ENCODE results near the gene BRPF1. TPM values are rescaled to one million over a fixed set of nuclear protein-coding genes. Genes with fewer than 3 reads are reported as not detected.

Gene BRPF1
- total and polyA plus RNA-seq, 2 donors (not counting 1 experiment from before 2014, with no cell fraction given), result 4.1 to 12.2 TPM

DNA sequence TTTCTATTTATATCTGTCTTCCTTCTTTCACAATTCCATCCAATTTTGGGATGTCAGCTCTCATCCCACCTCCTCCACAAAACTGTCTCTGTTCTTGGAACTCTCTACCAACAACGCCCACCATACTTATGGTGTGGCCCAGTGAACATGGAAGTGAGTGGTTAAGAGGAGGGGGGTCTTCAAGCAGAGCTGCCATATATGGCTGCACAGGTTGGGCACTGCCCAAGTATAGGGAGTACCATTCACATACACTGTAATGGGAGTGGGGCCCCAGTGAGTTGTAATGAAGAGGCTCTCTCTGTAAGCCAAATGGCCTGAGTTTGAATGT lies 46.1 kb downstream of the BRPF1 start:
- Histone ChIP-seq H3K27ac (ENCODE audit: insufficient read depth, low read length) (no peak overlapping the region), H3K36me3 (ENCODE audit: control insufficient read depth, insufficient read depth, low read length) (peaks cover 8% of the 10 kb centered on the region)
- TF ChIP-seq EZH2 (IDR thresholded peaks at IDR 0.05; ENCODE audit: low read length, missing control alignments), result no peak
- TF ChIP-seq, protein P1, sequence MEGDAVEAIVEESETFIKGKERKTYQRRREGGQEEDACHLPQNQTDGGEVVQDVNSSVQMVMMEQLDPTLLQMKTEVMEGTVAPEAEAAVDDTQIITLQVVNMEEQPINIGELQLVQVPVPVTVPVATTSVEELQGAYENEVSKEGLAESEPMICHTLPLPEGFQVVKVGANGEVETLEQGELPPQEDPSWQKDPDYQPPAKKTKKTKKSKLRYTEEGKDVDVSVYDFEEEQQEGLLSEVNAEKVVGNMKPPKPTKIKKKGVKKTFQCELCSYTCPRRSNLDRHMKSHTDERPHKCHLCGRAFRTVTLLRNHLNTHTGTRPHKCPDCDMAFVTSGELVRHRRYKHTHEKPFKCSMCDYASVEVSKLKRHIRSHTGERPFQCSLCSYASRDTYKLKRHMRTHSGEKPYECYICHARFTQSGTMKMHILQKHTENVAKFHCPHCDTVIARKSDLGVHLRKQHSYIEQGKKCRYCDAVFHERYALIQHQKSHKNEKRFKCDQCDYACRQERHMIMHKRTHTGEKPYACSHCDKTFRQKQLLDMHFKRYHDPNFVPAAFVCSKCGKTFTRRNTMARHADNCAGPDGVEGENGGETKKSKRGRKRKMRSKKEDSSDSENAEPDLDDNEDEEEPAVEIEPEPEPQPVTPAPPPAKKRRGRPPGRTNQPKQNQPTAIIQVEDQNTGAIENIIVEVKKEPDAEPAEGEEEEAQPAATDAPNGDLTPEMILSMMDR (conservative IDR thresholded peaks at IDR 0.05 in 1 of 2, IDR thresholded peaks at IDR 0.05 in 1 of 2; ENCODE audit: low read depth in 1 of 2, low read length in 2 of 2), result no peak

DNA sequence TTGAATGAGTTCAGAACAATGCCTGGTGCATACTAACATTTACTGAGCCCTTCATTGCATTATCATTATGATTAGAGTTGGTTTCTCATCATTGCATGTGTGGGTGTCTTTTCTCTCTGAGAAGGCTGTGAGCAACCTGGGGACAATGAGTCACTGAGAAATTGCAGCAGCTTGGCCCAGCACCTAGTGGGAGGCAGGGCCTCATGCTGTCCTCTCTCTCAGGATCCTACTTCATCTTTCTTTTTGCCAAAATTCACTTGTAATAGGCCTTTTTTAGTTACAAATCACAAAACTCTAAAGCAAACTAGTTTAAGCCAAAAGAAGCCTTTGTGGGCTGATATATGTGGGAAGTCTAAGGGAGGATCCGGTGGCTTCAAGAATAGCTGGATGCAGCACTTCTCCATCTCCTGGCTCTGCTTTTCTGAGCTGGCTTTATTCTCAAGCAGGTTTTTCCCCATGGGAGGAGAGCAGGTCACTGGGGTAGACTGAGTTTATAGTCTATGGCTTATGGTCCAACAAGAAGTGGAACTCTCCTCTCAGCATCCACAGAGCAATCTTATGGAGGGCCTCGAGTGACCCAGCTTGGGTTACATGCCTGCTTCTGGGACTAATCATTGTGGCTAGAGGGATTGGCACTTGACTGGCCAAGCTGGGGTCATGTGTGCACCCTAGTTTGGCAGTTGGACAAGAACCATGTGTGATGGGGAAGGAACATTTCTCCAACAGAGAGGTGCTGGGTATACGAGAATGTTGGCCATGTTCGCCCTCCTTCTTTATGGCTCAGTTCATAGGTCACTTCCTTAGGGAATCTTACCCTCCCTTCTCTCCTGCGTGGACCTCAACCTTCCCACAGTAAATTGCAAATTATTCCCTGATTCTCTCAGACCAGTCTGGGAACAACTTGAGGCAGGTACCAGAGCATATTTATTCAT lies 46.9 kb downstream of the BRPF1 start:
- Histone ChIP-seq H3K27ac (ENCODE audit: insufficient read depth, low read length) (no peak overlapping the region), H3K36me3 (ENCODE audit: control insufficient read depth, insufficient read depth, low read length) (peaks cover 8% of the 10 kb centered on the region), H3K27me3 (ENCODE audit: control insufficient read depth, insufficient read depth, low read length) (no peaks in the 10 kb centered on the region), H3K4me3 (replicated peaks in 1 of 4; ENCODE audit: control extremely low read depth in 1 of 4, insufficient read depth in 1 of 4, low read depth in 3 of 4, low read length in 4 of 4) (no peak overlapping the region), H3K9me3 (ENCODE audit: control insufficient read depth, insufficient read depth, low read depth, low read length) (no peaks in the 10 kb centered on the region), H4K20me1 (ENCODE audit: control insufficient read depth, extremely low read depth, insufficient read depth, low read length) (no peaks in the 10 kb centered on the region), H3K4me2 (ENCODE audit: extremely low read depth, insufficient read depth, low read length) (no peak overlapping the region), H3K9ac (ENCODE audit: insufficient read depth, low read length) (no peak overlapping the region), H3K4me1 (ENCODE audit: control insufficient read depth, extremely low read depth, insufficient read depth, low read length) (peaks cover 2% of the 10 kb centered on the region), H3K79me2 (ENCODE audit: control insufficient read depth, insufficient read depth, low read length) (no peaks in the 10 kb centered on the region), H2AFZ (ENCODE audit: low read length) (no peak overlapping the region)
- TF ChIP-seq EZH2 (IDR thresholded peaks at IDR 0.05; ENCODE audit: low read length, missing control alignments), result no peak
- TF ChIP-seq, protein P1 (conservative IDR thresholded peaks at IDR 0.05 in 1 of 2, IDR thresholded peaks at IDR 0.05 in 1 of 2; ENCODE audit: low read depth in 1 of 2, low read length in 2 of 2), result no peak
- peak; percentile 52 to 76 for DNase-seq (ENCODE audit: low read depth in 2 of 2)

More for the DNA sequence above, 46.1 kb downstream of the BRPF1 start:
- Histone ChIP-seq H3K9ac (ENCODE audit: insufficient read depth, low read length) (no peak overlapping the region), H3K4me2 (ENCODE audit: extremely low read depth, insufficient read depth, low read length) (no peak overlapping the region), H3K9me3 (ENCODE audit: control insufficient read depth, insufficient read depth, low read depth, low read length) (no peaks in the 10 kb centered on the region), H2AFZ (ENCODE audit: low read length) (no peak overlapping the region), H3K79me2 (ENCODE audit: control insufficient read depth, insufficient read depth, low read length) (no peaks in the 10 kb centered on the region), H3K4me3 (replicated peaks in 1 of 4; ENCODE audit: control extremely low read depth in 1 of 4, insufficient read depth in 1 of 4, low read depth in 3 of 4, low read length in 4 of 4) (no peak overlapping the region), H3K4me1 (ENCODE audit: control insufficient read depth, extremely low read depth, insufficient read depth, low read length) (peaks cover 2% of the 10 kb centered on the region), H4K20me1 (ENCODE audit: control insufficient read depth, extremely low read depth, insufficient read depth, low read length) (no peaks in the 10 kb centered on the region), H3K27me3 (ENCODE audit: control insufficient read depth, insufficient read depth, low read length) (no peaks in the 10 kb centered on the region)
- no peak for DNase-seq (ENCODE audit: low read depth in 2 of 2)

- Histone ChIP-seq H3K79me2 (ENCODE audit: control insufficient read depth, insufficient read depth, low read length) (no peaks in the 10 kb centered on the region), H3K27me3 (ENCODE audit: control insufficient read depth, insufficient read depth, low read length) (no peaks in the 10 kb centered on the region), H3K9ac (ENCODE audit: insufficient read depth, low read length) (no peak overlapping the region), H3K36me3 (ENCODE audit: control insufficient read depth, insufficient read depth, low read length) (peaks cover 11% of the 10 kb centered on the region), H3K4me2 (ENCODE audit: extremely low read depth, insufficient read depth, low read length) (no peak overlapping the region), H3K4me1 (ENCODE audit: control insufficient read depth, extremely low read depth, insufficient read depth, low read length) (peaks cover 2% of the 10 kb centered on the region), H3K9me3 (ENCODE audit: control insufficient read depth, insufficient read depth, low read depth, low read length) (no peaks in the 10 kb centered on the region), H4K20me1 (ENCODE audit: control insufficient read depth, extremely low read depth, insufficient read depth, low read length) (no peaks in the 10 kb centered on the region), H2AFZ (ENCODE audit: low read length) (no peak overlapping the region), H3K27ac (ENCODE audit: insufficient read depth, low read length) (no peak overlapping the region), H3K4me3 (replicated peaks in 1 of 4; ENCODE audit: control extremely low read depth in 1 of 4, insufficient read depth in 1 of 4, low read depth in 3 of 4, low read length in 4 of 4) (no peak overlapping the region)
- TF ChIP-seq, protein P1 (conservative IDR thresholded peaks at IDR 0.05 in 1 of 2, IDR thresholded peaks at IDR 0.05 in 1 of 2; ENCODE audit: low read depth in 1 of 2, low read length in 2 of 2), result no peak
- TF ChIP-seq EZH2 (IDR thresholded peaks at IDR 0.05; ENCODE audit: low read length, missing control alignments), result no peak
- DNase-seq (ENCODE audit: low read depth in 2 of 2), result no peak
Measured at GRCh38 chr3:9779075-9779593, 47.6 kb downstream of the BRPF1 start.
